GM23338 (cell line): ENCODE data around the gene NFKB1. TPM values are rescaled to one million over a fixed set of nuclear protein-coding genes. Genes with fewer than 3 reads are reported as not detected.

Experiments used
- ATAC-seq: fragments of 200-7000 bp; cut with Tn5 transposase; 3 replicates; pipeline ENCODE4 v1.9.1; 2020
- DNase-seq: peaks from one replicate; pipeline ENCODE4 v3.0.0-alpha.2; 2015; ENCODE audit warnings: low spot score
- H2AFZ ChIP-seq: fragments of 200-600 bp; sonication (generic); 2 replicates; pipeline ENCODE4 v1.8.0; 2016; ENCODE audit warnings: antibody characterized with exemption, mild to moderate bottlenecking, moderate library complexity
- H3F3A ChIP-seq: fragments of 200-600 bp; sonication (generic); replicated peaks from 2 replicates; pipeline ENCODE4 v1.8.0; 2017; ENCODE audit warnings: antibody characterized with exemption, mixed run types, low read depth
- H3K27ac ChIP-seq: fragments of 200-600 bp; sonication (generic); 2 replicates; pipeline ENCODE4 v1.6.1; 2016; ENCODE audit warnings: low read depth
- H3K27me3 ChIP-seq: fragments of 200-600 bp; sonication (generic); 2 replicates; pipeline ENCODE4 v1.8.0; 2016; ENCODE audit warnings: mild to moderate bottlenecking, mixed run types, moderate library complexity; ENCODE audit not compliant: insufficient read depth
- H3K36me3 ChIP-seq: fragments of 200-600 bp; sonication (generic); 2 replicates; pipeline ENCODE4 v1.8.0; 2016; ENCODE audit warnings: mild to moderate bottlenecking; ENCODE audit not compliant: insufficient read depth
- H3K4me1 ChIP-seq: fragments of 200-600 bp; sonication (generic); 2 replicates; pipeline ENCODE4 v1.8.0; 2016; ENCODE audit warnings: mild to moderate bottlenecking, moderate library complexity; ENCODE audit not compliant: insufficient read depth
- H3K4me2 ChIP-seq: fragments of 200-600 bp; sonication (generic); 2 replicates; pipeline ENCODE4 v1.7.1; 2017; ENCODE audit warnings: mixed run types
- H3K4me3 ChIP-seq: fragments of 200-600 bp; sonication (generic); 2 replicates; pipeline ENCODE4 v1.6.1; 2016; ENCODE audit warnings: mixed run types
- H3K79me2 ChIP-seq: fragments of 200-600 bp; sonication (generic); replicated peaks from 2 replicates; pipeline ENCODE4 v1.8.0; 2017; ENCODE audit warnings: mild to moderate bottlenecking; ENCODE audit not compliant: insufficient read depth
- H3K9me2 ChIP-seq: fragments of 200-600 bp; sonication (generic); 2 replicates; pipeline ENCODE4 v1.8.0; 2017; ENCODE audit not compliant: insufficient read depth
- H4K20me1 ChIP-seq: fragments of 200-600 bp; sonication (generic); replicated peaks from 2 replicates; pipeline ENCODE4 v1.8.0; 2017; ENCODE audit warnings: mild to moderate bottlenecking; ENCODE audit not compliant: insufficient read depth
- H3K27ac Mint-ChIP-seq: 2 replicates; pipeline ENCODE4 v1.8.0; 2020; ENCODE audit warnings: inconsistent platforms, mild to moderate bottlenecking, moderate library complexity, mixed read lengths
- H3K27me3 Mint-ChIP-seq: 3 replicates; pipeline ENCODE4 v1.8.0; 2022; ENCODE audit warnings: low read depth, mild to moderate bottlenecking, moderate library complexity, mixed read lengths, inconsistent platforms; ENCODE audit not compliant: insufficient read depth, poor library complexity
- H3K36me3 Mint-ChIP-seq: 3 replicates; pipeline ENCODE4 v1.8.0; 2021; ENCODE audit warnings: low read depth, mild to moderate bottlenecking, inconsistent platforms, moderate library complexity, mixed read lengths
- H3K4me1 Mint-ChIP-seq: 3 replicates; pipeline ENCODE4 v1.8.0; 2020; ENCODE audit warnings: mild to moderate bottlenecking, inconsistent platforms, mixed read lengths
- H3K4me3 Mint-ChIP-seq: 3 replicates; pipeline ENCODE4 v1.8.0; 2021; ENCODE audit warnings: moderate library complexity, mild to moderate bottlenecking, inconsistent platforms, mixed read lengths
- H3K9me3 Mint-ChIP-seq: 3 replicates; pipeline ENCODE4 v1.8.0; 2020; ENCODE audit warnings: moderate library complexity, mild to moderate bottlenecking, inconsistent platforms, mixed read lengths
- CREB1 ChIP-seq: fragments of 250-450 bp; sonication (Bioruptor Pico); IDR thresholded peaks from 2 replicates; pipeline ENCODE4 v1.5.0; 2020; ENCODE audit warnings: low read depth, mild to moderate bottlenecking, moderate library complexity
- EZH2 ChIP-seq: fragments of 200-600 bp; sonication (generic); IDR thresholded peaks from one replicate; pipeline ENCODE4 v1.8.0; 2017; ENCODE audit warnings: antibody characterized with exemption, mild to moderate bottlenecking, low read depth; ENCODE audit not compliant: unreplicated experiment
- EZH2phosphoT487 ChIP-seq: fragments of 200-600 bp; sonication (generic); IDR thresholded peaks from one replicate; pipeline ENCODE4 v1.8.1; 2018; ENCODE audit warnings: antibody characterized with exemption; ENCODE audit not compliant: unreplicated experiment
- JUNB ChIP-seq: IDR thresholded peaks from one replicate; pipeline ENCODE4 v1.6.1; 2016; ENCODE audit warnings: antibody characterized with exemption; ENCODE audit not compliant: unreplicated experiment
- NANOG ChIP-seq: IDR thresholded peaks from 2 replicates; pipeline ENCODE4 v1.6.1; 2016; ENCODE audit warnings: antibody characterized with exemption, borderline replicate concordance
- POLR2AphosphoS5 ChIP-seq: IDR thresholded peaks from 2 replicates; pipeline ENCODE4 v1.6.1; 2016; ENCODE audit warnings: antibody characterized with exemption, low read depth
- ZNF114 ChIP-seq: fragments of 250-450 bp; sonication (Bioruptor Pico); IDR thresholded peaks from 2 replicates; pipeline ENCODE4 v1.5.0; 2020; ENCODE audit warnings: mild to moderate bottlenecking, moderate library complexity
- ZNF331 ChIP-seq: fragments of 250-450 bp; sonication (Bioruptor Pico); IDR thresholded peaks from 2 replicates; pipeline ENCODE4 v1.5.0; 2020; ENCODE audit warnings: low read depth, mild to moderate bottlenecking, moderate library complexity
- polyA plus RNA-seq: library from polyadenylated mRNA; unstranded; fragments of >200 nt; fragmentation: Nextera tagmentation; extraction: Ambion mirVana; gene quantifications from 2 replicates; pipeline ENCODE4 v1.2.1, GENCODE V29; 2016
- total RNA-seq: library from RNA; depleted of rRNA; stranded (reverse); fragments of >200 nt; shearing (Covaris generic); gene quantifications from 2 replicates; pipeline ENCODE4 v1.2.3, GENCODE V29; 2014
- TF ChIP-seq, protein P1 (sequence below): IDR thresholded peaks from 2 replicates; pipeline ENCODE4 v1.6.1; 2016; ENCODE audit warnings: antibody characterized with exemption
- TF ChIP-seq, protein P2 (sequence below), 2 experiments: fragments of 200-600 bp in 1 of 2; sonication (generic) in 1 of 2; conservative IDR thresholded peaks; 2 replicates each; pipeline versions ENCODE4 v1.5.1 to v1.6.1; 2016 to 2017; ENCODE audit warnings: antibody characterized with exemption in 2 of 2, low read depth in 2 of 2, mild to moderate bottlenecking in 2 of 2, moderate library complexity in 1 of 2
- TF ChIP-seq, protein P3 (sequence below): fragments of 250-450 bp; sonication (Bioruptor Pico); IDR thresholded peaks from 2 replicates; pipeline ENCODE4 v1.5.0; 2020; ENCODE audit warnings: mild to moderate bottlenecking, moderate library complexity

Gene NFKB1
- total and polyA plus RNA-seq, 2 experiments from 2014 or later: 0.82 to 4.6 TPM

DNA sequence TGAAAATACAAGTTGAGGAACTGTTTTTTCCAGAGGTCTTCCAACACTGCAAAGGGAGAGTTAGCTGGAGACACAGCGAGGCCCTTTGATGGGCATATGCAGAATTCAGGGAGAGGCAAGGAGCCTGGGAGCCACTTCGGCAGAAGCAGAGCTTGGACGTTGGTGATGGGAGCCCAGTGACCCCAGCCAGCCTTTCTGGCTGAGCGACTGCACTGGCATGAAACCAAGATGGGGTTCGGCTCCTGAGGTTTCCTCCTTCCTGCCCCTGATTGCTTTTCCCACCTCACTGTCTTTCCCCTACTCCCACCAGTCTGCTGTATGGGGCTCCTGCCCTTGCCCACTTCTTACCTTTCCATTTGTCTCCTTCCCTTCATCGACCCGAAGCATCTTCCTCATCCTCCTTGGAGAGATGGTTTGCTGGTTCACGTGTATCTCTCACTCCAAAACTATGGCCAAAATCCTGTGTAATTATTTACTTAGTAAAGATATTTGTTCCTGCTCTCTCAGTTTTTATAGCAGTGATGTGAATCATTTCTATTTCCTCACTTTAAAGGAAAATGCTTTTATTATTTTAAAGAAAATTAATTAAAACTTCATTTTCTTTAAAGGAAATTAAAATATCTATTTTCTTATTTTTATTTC lies 100.5 kb downstream of the NFKB1 start:
- H3K4me3 ChIP-seq: no peak overlapping the region
- H3K4me3 Mint-ChIP-seq: no peak overlapping the region
- no peaks in the 10 kb centered on the region for H3K9me3 Mint-ChIP-seq
- ATAC-seq (no peak), DNase-seq (no peak)
- no peaks in the 10 kb centered on the region for H3K79me2 ChIP-seq
- H3K4me1 ChIP-seq: no peaks in the 10 kb centered on the region
- H3K36me3 ChIP-seq: no peaks in the 10 kb centered on the region
- H3K36me3 Mint-ChIP-seq: no peaks in the 10 kb centered on the region; the same call in 2 of the 3 replicates
- H3F3A ChIP-seq: no peaks in the 10 kb centered on the region
- H3K27ac ChIP-seq: no peak overlapping the region
- H3K4me2 ChIP-seq: no peak overlapping the region
- H2AFZ ChIP-seq: no peak overlapping the region
- H3K27me3 Mint-ChIP-seq: no peaks in the 10 kb centered on the region
- TF ChIP-seq ZNF331 (CRISPR knock-in tag) (no peak), CREB1 (no peak), EZH2 (no peak), EZH2phosphoT487 (no peak), NANOG (no peak)
- no peaks in the 10 kb centered on the region for H3K27me3 ChIP-seq
- no peaks in the 10 kb centered on the region for H3K9me2 ChIP-seq
- no peaks in the 10 kb centered on the region for H3K4me1 Mint-ChIP-seq
- H3K27ac Mint-ChIP-seq: no peak overlapping the region
- H4K20me1 ChIP-seq: no peaks in the 10 kb centered on the region

DNA sequence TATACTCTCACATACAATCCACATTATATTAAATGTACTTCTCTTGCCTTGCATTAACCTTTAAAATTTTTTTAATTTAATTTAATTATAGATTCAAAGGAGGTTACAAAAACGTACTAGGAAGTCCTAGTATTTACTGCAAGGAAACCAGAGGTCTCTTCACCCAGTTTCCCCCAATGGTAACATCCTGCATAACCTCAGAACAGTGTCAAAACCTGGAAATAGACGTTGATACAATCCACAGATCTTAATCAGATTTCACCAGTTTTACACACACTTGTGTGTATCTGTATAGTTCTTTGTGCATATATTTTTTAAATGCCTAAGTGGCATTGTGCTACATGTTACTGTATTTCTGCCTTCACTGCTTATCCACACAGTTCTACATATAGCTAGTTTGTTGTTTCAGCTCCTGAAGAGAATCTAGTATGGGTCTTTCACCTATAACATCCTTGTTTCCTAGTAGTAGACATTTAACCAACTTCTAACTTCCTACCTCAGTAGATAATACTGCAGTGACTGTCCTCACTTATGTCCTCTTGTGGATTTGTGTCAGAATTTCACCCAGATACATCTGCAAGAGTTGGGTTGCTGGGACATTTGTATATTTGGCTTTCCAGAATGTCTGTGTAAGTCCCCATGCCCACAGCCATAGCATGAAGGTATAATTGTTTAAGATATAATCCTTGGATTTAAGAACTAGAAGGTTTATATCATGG lies 103.2 kb downstream of the NFKB1 start:
- no peak overlapping the region for H3K4me3 ChIP-seq
- DNase-seq (no peak), ATAC-seq (no peak)
- no peaks in the 10 kb centered on the region for H3K9me3 Mint-ChIP-seq
- H4K20me1 ChIP-seq: no peaks in the 10 kb centered on the region
- H3K27me3 Mint-ChIP-seq: no peaks in the 10 kb centered on the region
- no peak overlapping the region for H2AFZ ChIP-seq
- no peak overlapping the region for H3K27ac ChIP-seq
- H3K27ac Mint-ChIP-seq: no peak overlapping the region
- no peak for TF ChIP-seq CREB1
- TF ChIP-seq JUNB: no peak
- TF ChIP-seq ZNF114: no peak
- TF ChIP-seq, protein P1, sequence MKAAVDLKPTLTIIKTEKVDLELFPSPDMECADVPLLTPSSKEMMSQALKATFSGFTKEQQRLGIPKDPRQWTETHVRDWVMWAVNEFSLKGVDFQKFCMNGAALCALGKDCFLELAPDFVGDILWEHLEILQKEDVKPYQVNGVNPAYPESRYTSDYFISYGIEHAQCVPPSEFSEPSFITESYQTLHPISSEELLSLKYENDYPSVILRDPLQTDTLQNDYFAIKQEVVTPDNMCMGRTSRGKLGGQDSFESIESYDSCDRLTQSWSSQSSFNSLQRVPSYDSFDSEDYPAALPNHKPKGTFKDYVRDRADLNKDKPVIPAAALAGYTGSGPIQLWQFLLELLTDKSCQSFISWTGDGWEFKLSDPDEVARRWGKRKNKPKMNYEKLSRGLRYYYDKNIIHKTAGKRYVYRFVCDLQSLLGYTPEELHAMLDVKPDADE: no peak
- TF ChIP-seq, protein P2, sequence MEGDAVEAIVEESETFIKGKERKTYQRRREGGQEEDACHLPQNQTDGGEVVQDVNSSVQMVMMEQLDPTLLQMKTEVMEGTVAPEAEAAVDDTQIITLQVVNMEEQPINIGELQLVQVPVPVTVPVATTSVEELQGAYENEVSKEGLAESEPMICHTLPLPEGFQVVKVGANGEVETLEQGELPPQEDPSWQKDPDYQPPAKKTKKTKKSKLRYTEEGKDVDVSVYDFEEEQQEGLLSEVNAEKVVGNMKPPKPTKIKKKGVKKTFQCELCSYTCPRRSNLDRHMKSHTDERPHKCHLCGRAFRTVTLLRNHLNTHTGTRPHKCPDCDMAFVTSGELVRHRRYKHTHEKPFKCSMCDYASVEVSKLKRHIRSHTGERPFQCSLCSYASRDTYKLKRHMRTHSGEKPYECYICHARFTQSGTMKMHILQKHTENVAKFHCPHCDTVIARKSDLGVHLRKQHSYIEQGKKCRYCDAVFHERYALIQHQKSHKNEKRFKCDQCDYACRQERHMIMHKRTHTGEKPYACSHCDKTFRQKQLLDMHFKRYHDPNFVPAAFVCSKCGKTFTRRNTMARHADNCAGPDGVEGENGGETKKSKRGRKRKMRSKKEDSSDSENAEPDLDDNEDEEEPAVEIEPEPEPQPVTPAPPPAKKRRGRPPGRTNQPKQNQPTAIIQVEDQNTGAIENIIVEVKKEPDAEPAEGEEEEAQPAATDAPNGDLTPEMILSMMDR (conservative IDR thresholded peaks at IDR 0.05; ENCODE audit: low read depth in 2 of 2): no peak
- TF ChIP-seq, protein P3, sequence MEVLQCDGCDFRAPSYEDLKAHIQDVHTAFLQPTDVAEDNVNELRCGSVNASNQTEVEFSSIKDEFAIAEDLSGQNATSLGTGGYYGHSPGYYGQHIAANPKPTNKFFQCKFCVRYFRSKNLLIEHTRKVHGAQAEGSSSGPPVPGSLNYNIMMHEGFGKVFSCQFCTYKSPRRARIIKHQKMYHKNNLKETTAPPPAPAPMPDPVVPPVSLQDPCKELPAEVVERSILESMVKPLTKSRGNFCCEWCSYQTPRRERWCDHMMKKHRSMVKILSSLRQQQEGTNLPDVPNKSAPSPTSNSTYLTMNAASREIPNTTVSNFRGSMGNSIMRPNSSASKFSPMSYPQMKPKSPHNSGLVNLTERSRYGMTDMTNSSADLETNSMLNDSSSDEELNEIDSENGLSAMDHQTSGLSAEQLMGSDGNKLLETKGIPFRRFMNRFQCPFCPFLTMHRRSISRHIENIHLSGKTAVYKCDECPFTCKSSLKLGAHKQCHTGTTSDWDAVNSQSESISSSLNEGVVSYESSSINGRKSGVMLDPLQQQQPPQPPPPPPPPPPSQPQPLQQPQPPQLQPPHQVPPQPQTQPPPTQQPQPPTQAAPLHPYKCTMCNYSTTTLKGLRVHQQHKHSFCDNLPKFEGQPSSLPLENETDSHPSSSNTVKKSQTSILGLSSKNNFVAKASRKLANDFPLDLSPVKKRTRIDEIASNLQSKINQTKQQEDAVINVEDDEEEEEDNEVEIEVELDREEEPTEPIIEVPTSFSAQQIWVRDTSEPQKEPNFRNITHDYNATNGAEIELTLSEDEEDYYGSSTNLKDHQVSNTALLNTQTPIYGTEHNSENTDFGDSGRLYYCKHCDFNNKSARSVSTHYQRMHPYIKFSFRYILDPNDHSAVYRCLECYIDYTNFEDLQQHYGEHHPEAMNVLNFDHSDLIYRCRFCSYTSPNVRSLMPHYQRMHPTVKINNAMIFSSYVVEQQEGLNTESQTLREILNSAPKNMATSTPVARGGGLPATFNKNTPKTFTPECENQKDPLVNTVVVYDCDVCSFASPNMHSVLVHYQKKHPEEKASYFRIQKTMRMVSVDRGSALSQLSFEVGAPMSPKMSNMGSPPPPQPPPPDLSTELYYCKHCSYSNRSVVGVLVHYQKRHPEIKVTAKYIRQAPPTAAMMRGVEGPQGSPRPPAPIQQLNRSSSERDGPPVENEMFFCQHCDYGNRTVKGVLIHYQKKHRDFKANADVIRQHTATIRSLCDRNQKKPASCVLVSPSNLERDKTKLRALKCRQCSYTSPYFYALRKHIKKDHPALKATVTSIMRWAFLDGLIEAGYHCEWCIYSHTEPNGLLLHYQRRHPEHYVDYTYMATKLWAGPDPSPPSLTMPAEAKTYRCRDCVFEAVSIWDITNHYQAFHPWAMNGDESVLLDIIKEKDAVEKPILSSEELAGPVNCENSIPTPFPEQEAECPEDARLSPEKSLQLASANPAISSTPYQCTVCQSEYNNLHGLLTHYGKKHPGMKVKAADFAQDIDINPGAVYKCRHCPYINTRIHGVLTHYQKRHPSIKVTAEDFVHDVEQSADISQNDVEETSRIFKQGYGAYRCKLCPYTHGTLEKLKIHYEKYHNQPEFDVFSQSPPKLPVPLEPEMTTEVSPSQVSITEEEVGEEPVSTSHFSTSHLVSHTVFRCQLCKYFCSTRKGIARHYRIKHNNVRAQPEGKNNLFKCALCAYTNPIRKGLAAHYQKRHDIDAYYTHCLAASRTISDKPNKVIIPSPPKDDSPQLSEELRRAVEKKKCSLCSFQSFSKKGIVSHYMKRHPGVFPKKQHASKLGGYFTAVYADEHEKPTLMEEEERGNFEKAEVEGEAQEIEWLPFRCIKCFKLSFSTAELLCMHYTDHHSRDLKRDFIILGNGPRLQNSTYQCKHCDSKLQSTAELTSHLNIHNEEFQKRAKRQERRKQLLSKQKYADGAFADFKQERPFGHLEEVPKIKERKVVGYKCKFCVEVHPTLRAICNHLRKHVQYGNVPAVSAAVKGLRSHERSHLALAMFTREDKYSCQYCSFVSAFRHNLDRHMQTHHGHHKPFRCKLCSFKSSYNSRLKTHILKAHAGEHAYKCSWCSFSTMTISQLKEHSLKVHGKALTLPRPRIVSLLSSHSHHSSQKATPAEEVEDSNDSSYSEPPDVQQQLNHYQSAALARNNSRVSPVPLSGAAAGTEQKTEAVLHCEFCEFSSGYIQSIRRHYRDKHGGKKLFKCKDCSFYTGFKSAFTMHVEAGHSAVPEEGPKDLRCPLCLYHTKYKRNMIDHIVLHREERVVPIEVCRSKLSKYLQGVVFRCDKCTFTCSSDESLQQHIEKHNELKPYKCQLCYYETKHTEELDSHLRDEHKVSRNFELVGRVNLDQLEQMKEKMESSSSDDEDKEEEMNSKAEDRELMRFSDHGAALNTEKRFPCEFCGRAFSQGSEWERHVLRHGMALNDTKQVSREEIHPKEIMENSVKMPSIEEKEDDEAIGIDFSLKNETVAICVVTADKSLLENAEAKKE (CRISPR knock-in tag): no peak
- TF ChIP-seq ZNF331 (CRISPR knock-in tag): no peak
- no peak for TF ChIP-seq POLR2AphosphoS5
- no peaks in the 10 kb centered on the region for H3F3A ChIP-seq
- H3K79me2 ChIP-seq: no peaks in the 10 kb centered on the region
- no peaks in the 10 kb centered on the region for H3K36me3 ChIP-seq
- H3K4me1 Mint-ChIP-seq: no peaks in the 10 kb centered on the region
- H3K4me3 Mint-ChIP-seq: no peak overlapping the region
- no peaks in the 10 kb centered on the region for H3K27me3 ChIP-seq
- no peaks in the 10 kb centered on the region for H3K36me3 Mint-ChIP-seq
- H3K9me2 ChIP-seq: 0 out of 2 replicates have a peak, but pooled peaks cover 3% of the 10 kb centered on the region
- no peak overlapping the region for H3K4me2 ChIP-seq
- H3K4me1 ChIP-seq: no peaks in the 10 kb centered on the region
